Naive B cell (primary cell): ENCODE data around the gene SUSD6. TPM values are rescaled to one million over a fixed set of nuclear protein-coding genes. Genes with fewer than 3 reads are reported as not detected.

Experiments used
- ATAC-seq, 2 donors: fragments of 150-1000 bp; cut with Tn5 transposase; 2 replicates each; pipeline ENCODE4 v1.10.0; 2021; ENCODE audit warnings: low read depth in 2 of 2, mild to moderate bottlenecking in 2 of 2, moderate library complexity in 2 of 2
- DNase-seq: peaks from one replicate; pipeline ENCODE4 v3.0.0; 2022
- H3K27ac Mint-ChIP-seq, 6 donors: one replicate each; pipeline ENCODE4 v1.8.0; 2020 to 2022; ENCODE audit warnings: mild to moderate bottlenecking in 6 of 6, mixed read lengths in 6 of 6, moderate library complexity in 5 of 6, inconsistent platforms in 2 of 6
- H3K27me3 Mint-ChIP-seq, 3 donors: one replicate each; pipeline ENCODE4 v1.8.0; 2021 to 2022; ENCODE audit warnings: mixed read lengths in 3 of 3, mild to moderate bottlenecking in 1 of 3
- H3K36me3 Mint-ChIP-seq, 2 donors: one replicate each; pipeline ENCODE4 v1.8.0; 2020 to 2022; ENCODE audit warnings: mixed read lengths in 2 of 2, inconsistent platforms in 1 of 2, mild to moderate bottlenecking in 1 of 2
- H3K4me1 Mint-ChIP-seq, 3 donors: one replicate each; pipeline ENCODE4 v1.8.0; 2020 to 2022; ENCODE audit warnings: mixed read lengths in 3 of 3, inconsistent platforms in 1 of 3, mild to moderate bottlenecking in 1 of 3, moderate library complexity in 1 of 3
- H3K4me3 Mint-ChIP-seq, 8 donors: one replicate each; pipeline ENCODE4 v1.8.0; 2020 to 2022; ENCODE audit warnings: mild to moderate bottlenecking in 8 of 8, mixed read lengths in 8 of 8, moderate library complexity in 8 of 8, inconsistent platforms in 2 of 8
- H3K9me3 Mint-ChIP-seq, 7 donors: one replicate each; pipeline ENCODE4 v1.8.0; 2020 to 2022; ENCODE audit warnings: mixed read lengths in 7 of 7, mild to moderate bottlenecking in 5 of 7, inconsistent platforms in 2 of 7, moderate library complexity in 1 of 7
- polyA plus RNA-seq, 6 donors: library from polyadenylated mRNA; unstranded; fragments of 300-500 nt; fragmentation: Illumina TruSeq; gene quantifications; one replicate each; pipeline ENCODE4 v1.2.3, GENCODE V29; 2021; ENCODE audit warnings: low read depth in 6 of 6

The SUSD6 gene
- polyA plus RNA-seq, 6 donors from 2014 or later: 16.1 to 22.8 (median 19.4) TPM

GRCh38 chr14:69648480-69649451, 37.4 kb downstream of the SUSD6 start:
- Mint-ChIP-seq H3K4me3 (peak overlapping the region; percentile 15 to 71 (median 44)), H3K4me1 (peaks cover 80 to 97% (median 95%) of the 10 kb centered on the region in 3 donors), H3K27ac (peak overlapping the region; percentile 33 to 96 (median 88)), H3K9me3 (peaks cover 0 to 3% (median under 1%) of the 10 kb centered on the region in 7 donors), H3K36me3 (peaks cover 5 to 14% of the 10 kb centered on the region in 2 donors), H3K27me3 (no peaks in the 10 kb centered on the region)
- no peak for DNase-seq
- no peak for ATAC-seq

DNA sequence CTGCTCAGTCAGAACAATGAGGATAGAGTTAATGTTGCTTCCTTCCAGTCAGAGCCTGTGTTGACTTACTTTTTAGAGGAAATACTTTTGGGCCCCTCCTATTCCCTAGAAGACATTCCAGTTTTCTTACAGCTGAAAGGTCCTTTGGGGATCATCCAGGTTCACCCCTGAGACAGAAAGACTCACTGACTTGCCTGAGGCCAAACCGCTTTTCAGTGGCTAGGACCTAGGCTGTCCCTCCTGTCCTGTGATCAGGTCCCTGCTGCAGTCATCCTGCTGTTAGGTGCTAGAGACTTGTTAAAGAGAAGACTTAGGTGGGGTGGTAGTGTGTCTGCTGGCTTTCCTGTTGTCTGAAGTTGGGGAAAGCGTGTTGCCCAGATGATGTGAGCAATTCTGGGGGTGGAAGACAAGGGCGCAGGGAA, 39.6 kb downstream of the SUSD6 start:
- Mint-ChIP-seq H3K36me3 (peaks cover 4 to 6% of the 10 kb centered on the region in 2 donors), H3K4me1 (peaks cover 77 to 98% (median 94%) of the 10 kb centered on the region in 3 donors), H3K9me3 (no peaks in the 10 kb centered on the region), H3K4me3 (peak overlapping the region in 6 of 8 donors; percentile 14 to 86 (median 64)), H3K27ac (peak overlapping the region; percentile 89 to 96 (median 92)), H3K27me3 (no peaks in the 10 kb centered on the region)
- ATAC-seq: no peak
- DNase-seq: no peak

GRCh38 chr14:69651664-69652063, 40.3 kb downstream of the SUSD6 start:
- Mint-ChIP-seq H3K4me3 (peak overlapping the region; percentile 5 to 86 (median 58)), H3K36me3 (no peaks in the 10 kb centered on the region), H3K9me3 (no peaks in the 10 kb centered on the region), H3K4me1 (peaks cover 77 to 98% (median 93%) of the 10 kb centered on the region in 3 donors), H3K27me3 (no peaks in the 10 kb centered on the region), H3K27ac (peak overlapping the region; percentile 89 to 96 (median 92))
- ATAC-seq (no peak), DNase-seq (no peak)

- no peaks in the 10 kb centered on the region for H3K27me3 Mint-ChIP-seq
- H3K36me3 Mint-ChIP-seq: no peaks in the 10 kb centered on the region
- peaks cover 77 to 97% (median 89%) of the 10 kb centered on the region in 3 donors for H3K4me1 Mint-ChIP-seq
- H3K4me3 Mint-ChIP-seq: peak overlapping the region in 6 of 8 donors; percentile 43 to 89 (median 76)
- H3K27ac Mint-ChIP-seq: peak overlapping the region; percentile 89 to 98 (median 97)
- ATAC-seq: peak; percentile 85 to 86
- no peaks in the 10 kb centered on the region for H3K9me3 Mint-ChIP-seq
- peak; percentile 53 for DNase-seq
Observed at GRCh38 chr14:69652942-69653684, 41.7 kb downstream of the SUSD6 start.

DNA sequence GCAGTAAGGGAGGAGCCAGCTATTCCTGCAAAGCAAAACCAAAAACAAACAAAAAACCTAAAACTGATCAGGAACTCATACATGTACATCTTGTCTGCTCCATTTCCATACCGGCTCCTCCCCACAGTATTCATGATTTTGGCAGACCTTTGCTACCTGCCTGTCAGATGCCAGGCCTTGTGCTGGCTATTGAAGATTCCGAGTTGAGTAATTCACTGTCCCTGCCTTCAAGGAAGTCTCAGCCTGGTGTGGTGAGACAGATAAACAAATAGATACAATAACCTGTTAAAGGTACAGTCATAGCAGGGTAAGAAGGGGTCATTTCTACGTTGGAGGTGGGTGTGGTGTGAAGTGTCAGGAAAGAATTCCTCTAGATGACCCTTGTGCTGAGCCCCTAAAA, 42.7 kb downstream of the SUSD6 start:
- Mint-ChIP-seq H3K36me3 (peaks cover 0 to 4% of the 10 kb centered on the region in 2 donors), H3K9me3 (no peaks in the 10 kb centered on the region), H3K4me1 (peaks cover 71 to 93% (median 82%) of the 10 kb centered on the region in 3 donors), H3K4me3 (peak overlapping the region in 3 of 8 donors; percentile 7 to 68 (median 41)), H3K27me3 (no peaks in the 10 kb centered on the region), H3K27ac (peak overlapping the region; percentile 83 to 97 (median 89))
- ATAC-seq: no peak
- no peak for DNase-seq

GRCh38 chr14:69657950-69658355, 46.6 kb downstream of the SUSD6 start:
- Mint-ChIP-seq H3K36me3 (peaks cover 0 to 17% of the 10 kb centered on the region in 2 donors), H3K9me3 (no peaks in the 10 kb centered on the region), H3K4me3 (peak overlapping the region in 1 of 8 donors; percentile 3)

DNA sequence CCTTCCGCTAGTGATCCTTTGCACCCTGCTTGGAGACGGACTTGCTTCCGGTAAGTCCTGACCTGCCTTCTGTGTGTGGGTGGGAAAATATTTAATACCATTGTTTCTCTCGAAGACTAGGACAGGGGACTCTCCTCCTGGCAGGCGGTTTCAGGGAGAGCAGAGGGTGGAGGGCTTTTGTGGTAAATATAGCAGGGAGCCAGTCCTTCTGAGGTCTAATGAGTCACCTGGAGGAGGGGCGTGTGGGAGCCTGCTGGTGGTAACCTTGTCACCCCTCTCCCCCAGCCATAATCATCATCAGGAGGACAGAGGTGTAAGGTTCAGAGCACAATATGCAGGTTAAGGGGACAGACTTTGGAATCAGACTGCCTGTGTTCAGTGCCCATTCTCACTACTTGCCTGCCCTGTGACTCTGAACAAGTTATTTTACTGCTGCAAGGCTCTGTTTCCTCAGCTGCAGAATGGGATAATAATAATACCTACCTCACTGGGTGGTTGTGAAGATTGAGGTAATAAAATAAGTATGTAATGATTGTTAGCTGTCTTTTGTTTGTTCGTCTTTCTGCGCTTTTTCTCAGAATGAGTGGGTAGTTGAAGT, 47.4 kb downstream of the SUSD6 start:
- ATAC-seq (no peak), DNase-seq (no peak)
- Mint-ChIP-seq H3K9me3 (no peaks in the 10 kb centered on the region), H3K27ac (peak overlapping the region in 3 of 6 donors; percentile 61 to 86 (median 82)), H3K27me3 (no peaks in the 10 kb centered on the region), H3K4me3 (no peak overlapping the region), H3K36me3 (peaks cover 0 to 17% of the 10 kb centered on the region in 2 donors), H3K4me1 (peaks cover 57 to 90% (median 77%) of the 10 kb centered on the region in 3 donors)

More at GRCh38 chr14:69657950-69658355, 46.6 kb downstream of the SUSD6 start:
- H3K4me1 Mint-ChIP-seq: peaks cover 54 to 90% (median 76%) of the 10 kb centered on the region in 3 donors
- H3K27ac Mint-ChIP-seq: peak overlapping the region in 4 of 6 donors; percentile 61 to 97 (median 84)
- H3K27me3 Mint-ChIP-seq: no peaks in the 10 kb centered on the region
- no peak for DNase-seq
- ATAC-seq: no peak

DNA sequence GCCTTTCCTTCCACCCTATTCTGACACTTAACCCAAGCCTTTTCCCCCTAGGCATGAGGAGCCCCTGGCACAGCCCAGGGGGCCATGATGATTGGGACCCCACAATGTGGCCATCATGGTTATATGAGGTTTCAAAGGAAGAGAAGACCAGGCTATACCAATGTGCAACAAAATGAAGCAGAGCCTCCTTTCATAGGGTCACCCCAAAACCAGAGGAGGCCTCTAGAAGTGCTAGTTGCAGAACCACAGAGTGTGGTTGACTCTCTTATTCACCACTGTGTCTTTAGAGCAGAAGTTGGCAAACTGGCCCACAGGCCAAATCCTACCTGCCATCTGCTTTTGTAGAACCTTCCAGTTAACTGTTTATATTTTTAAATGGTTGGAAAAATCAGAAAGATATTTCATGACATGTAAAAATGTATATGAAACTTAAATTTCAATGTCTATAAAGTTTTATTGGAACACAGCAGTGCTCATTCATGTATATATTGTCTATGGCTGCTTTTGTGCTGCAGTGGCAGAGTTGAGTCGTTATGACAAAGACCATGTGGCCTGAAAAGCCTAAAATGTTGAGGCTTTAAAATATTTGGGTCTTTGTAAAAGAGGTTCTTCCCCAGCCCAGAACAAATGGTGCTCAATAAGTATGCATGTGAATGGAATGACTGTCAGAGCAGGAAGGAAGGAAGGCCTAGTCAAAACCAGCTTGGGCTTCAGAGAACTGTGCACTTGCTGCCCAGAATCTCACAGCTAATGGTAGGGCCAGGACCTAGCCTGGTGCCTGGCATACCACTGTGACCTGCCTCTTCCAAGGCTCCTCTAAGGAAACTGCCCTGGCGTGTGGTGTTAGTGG, 49.2 kb downstream of the SUSD6 start:
- Mint-ChIP-seq H3K9me3 (no peaks in the 10 kb centered on the region), H3K27ac (peak overlapping the region; percentile 2 to 91 (median 82)), H3K36me3 (peaks cover 0 to 17% of the 10 kb centered on the region in 2 donors), H3K4me1 (peaks cover 60 to 90% (median 78%) of the 10 kb centered on the region in 3 donors), H3K27me3 (no peaks in the 10 kb centered on the region), H3K4me3 (no peak overlapping the region)
- DNase-seq (no peak), ATAC-seq (no peak)

DNA sequence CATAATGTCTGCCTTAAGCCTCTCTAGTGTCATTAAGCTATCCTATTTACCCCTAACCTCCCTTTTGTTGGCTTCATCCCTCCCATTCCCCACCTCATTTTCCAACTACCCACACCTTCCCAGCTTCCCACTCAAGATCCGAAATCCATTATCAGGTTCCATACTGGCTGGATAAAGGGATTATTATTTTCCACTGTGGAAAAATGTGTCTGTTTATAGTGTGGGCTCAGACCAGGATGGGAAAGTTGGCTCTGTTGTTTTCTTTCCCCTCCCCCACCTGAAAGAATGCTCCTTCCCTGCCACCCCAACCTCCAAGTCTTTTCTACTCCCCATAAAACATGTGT, 49.8 kb downstream of the SUSD6 start:
- H3K9me3 Mint-ChIP-seq: no peaks in the 10 kb centered on the region
- H3K4me3 Mint-ChIP-seq: no peak overlapping the region
- ATAC-seq (no peak), DNase-seq (no peak)
- peaks cover 60 to 90% (median 78%) of the 10 kb centered on the region in 3 donors for H3K4me1 Mint-ChIP-seq
- peak overlapping the region in 5 of 6 donors; percentile 51 to 94 (median 81) for H3K27ac Mint-ChIP-seq
- H3K27me3 Mint-ChIP-seq: no peaks in the 10 kb centered on the region
- peaks cover 0 to 17% of the 10 kb centered on the region in 2 donors for H3K36me3 Mint-ChIP-seq

DNA sequence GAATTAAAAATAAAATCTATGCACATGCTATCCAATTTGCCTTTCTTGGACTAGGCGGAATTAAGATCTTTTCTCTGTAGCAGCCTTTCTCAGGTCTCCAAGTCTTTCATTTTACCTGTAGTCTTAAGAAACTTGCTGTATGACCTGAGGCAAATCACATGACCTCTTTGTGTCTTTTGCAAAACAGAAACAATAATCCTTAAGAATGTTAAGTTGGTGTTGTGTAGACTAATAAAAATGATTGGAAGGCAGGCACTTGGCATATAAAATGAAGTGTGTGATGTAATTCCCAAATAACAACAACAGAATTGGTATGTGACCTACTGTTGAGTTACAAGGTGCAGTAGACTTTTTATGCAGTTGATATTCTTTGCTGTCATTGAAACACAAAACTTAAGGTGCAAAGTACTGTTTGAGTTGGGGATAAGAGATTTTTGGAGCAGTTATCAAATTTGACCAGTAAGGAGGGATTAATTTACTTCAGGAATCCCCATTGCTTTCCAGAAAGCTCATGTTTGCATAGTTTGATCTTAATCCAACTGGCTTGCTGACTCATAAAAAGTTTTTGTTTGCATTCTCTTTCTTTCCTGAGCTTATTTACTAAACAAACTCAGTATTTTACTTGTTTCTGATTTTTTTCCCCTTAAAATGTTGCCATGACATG, 51.4 kb downstream of the SUSD6 start:
- H3K27ac Mint-ChIP-seq: peak overlapping the region; percentile 4 to 90 (median 78)
- H3K4me3 Mint-ChIP-seq: no peak overlapping the region
- H3K9me3 Mint-ChIP-seq: peaks cover 0 to 3% (median 2%) of the 10 kb centered on the region in 7 donors
- no peaks in the 10 kb centered on the region for H3K27me3 Mint-ChIP-seq
- ATAC-seq: no peak
- peaks cover 64 to 91% (median 84%) of the 10 kb centered on the region in 3 donors for H3K4me1 Mint-ChIP-seq
- DNase-seq: no peak
- peaks cover 6 to 23% of the 10 kb centered on the region in 2 donors for H3K36me3 Mint-ChIP-seq

DNA sequence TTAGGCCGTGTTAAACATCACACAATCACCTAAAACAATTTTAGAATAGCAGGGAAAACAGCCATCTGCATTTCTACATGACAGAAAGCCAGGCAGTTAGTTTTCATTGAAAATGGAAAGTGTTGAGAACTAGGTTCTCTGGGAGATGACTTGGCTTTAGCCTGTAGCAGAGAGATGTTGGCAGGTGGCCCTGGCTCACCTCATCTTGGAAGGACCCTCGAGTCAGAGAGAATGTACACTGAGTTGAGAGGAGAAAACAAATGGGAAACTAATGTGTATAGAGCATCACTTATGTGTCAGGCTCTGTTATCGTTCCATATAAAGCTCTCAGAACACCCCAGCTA, 51.9 kb downstream of the SUSD6 start:
- H3K27ac Mint-ChIP-seq: peak overlapping the region in 5 of 6 donors; percentile 4 to 90 (median 74)
- H3K27me3 Mint-ChIP-seq: no peaks in the 10 kb centered on the region
- DNase-seq: no peak
- peaks cover 0 to 4% (median 2%) of the 10 kb centered on the region in 7 donors for H3K9me3 Mint-ChIP-seq
- H3K36me3 Mint-ChIP-seq: peaks cover 6 to 26% of the 10 kb centered on the region in 2 donors
- H3K4me3 Mint-ChIP-seq: peak overlapping the region in 1 of 8 donors; percentile 30
- H3K4me1 Mint-ChIP-seq: peaks cover 65 to 91% (median 84%) of the 10 kb centered on the region in 3 donors
- ATAC-seq: no peak

GRCh38 chr14:69664265-69664664, 52.9 kb downstream of the SUSD6 start:
- Mint-ChIP-seq H3K27me3 (no peaks in the 10 kb centered on the region), H3K4me3 (peak overlapping the region in 4 of 8 donors; percentile 12 to 56 (median 44)), H3K9me3 (peaks cover 0 to 4% (median 2%) of the 10 kb centered on the region in 7 donors), H3K36me3 (peaks cover 6 to 21% of the 10 kb centered on the region in 2 donors), H3K27ac (peak overlapping the region; percentile 75 to 95 (median 90)), H3K4me1 (peaks cover 68 to 96% (median 91%) of the 10 kb centered on the region in 3 donors)
- DNase-seq: no peak
- no peak for ATAC-seq
